SU-DHL-6 (cell line): ENCODE data around the gene ZNF431.

ENCODE experiments used
- H2AFZ ChIP-seq: fragments of 200-600 bp; sonication (generic); 2 replicates; pipeline ENCODE4 v1.6.1; 2014; ENCODE audit warnings: low read depth, mild to moderate bottlenecking, moderate library complexity, mixed read lengths, antibody characterized with exemption, low read length; ENCODE audit not compliant: severe bottlenecking
- H3F3A ChIP-seq: fragments of 200-600 bp; shearing (Covaris generic); 2 replicates; pipeline ENCODE4 v1.6.0; 2016; ENCODE audit warnings: antibody characterized with exemption, mild to moderate bottlenecking; ENCODE audit not compliant: insufficient read depth
- H3K27ac ChIP-seq: fragments of 200-600 bp; sonication (generic); 2 replicates; pipeline ENCODE4 v1.5.1; 2016; ENCODE audit warnings: low read depth, mild to moderate bottlenecking, low read length, moderate library complexity, mixed read lengths
- H3K27me3 ChIP-seq: fragments of 200-600 bp; sonication (generic), shearing (Covaris generic); 2 replicates; pipeline ENCODE4 v1.6.0; 2014; ENCODE audit warnings: mild to moderate bottlenecking, low read length
- H3K36me3 ChIP-seq: fragments of 200-600 bp; sonication (generic); 2 replicates; pipeline ENCODE4 v1.6.1; 2014; ENCODE audit warnings: mild to moderate bottlenecking, low read length, mixed read lengths
- H3K4me2 ChIP-seq: fragments of 300-600, 200-600 bp; shearing (Covaris generic), sonication (generic); 2 replicates; pipeline ENCODE4 v1.6.0; 2014; ENCODE audit warnings: low read length, low read depth, mild to moderate bottlenecking; ENCODE audit not compliant: poor library complexity, severe bottlenecking
- H3K4me3 ChIP-seq: fragments of 200-600 bp; sonication (generic); 2 replicates; pipeline ENCODE4 v1.5.1; 2014; ENCODE audit warnings: antibody characterized with exemption, low read length, mild to moderate bottlenecking, mixed read lengths; ENCODE audit not compliant: insufficient read depth, poor library complexity, severe bottlenecking
- H3K79me2 ChIP-seq: fragments of 200-600 bp; sonication (generic); 2 replicates; pipeline ENCODE4 v1.6.1; 2014; ENCODE audit warnings: mild to moderate bottlenecking, low read length, moderate library complexity; ENCODE audit not compliant: insufficient read depth
- H3K9ac ChIP-seq: fragments of 200-600 bp; sonication (generic); 2 replicates; pipeline ENCODE4 v1.7.0; 2014; ENCODE audit warnings: mild to moderate bottlenecking, low read length
- H3K9me2 ChIP-seq: fragments of 200-600 bp; sonication (generic); replicated peaks from 2 replicates; pipeline ENCODE4 v1.6.1; 2014; ENCODE audit warnings: low read length; ENCODE audit not compliant: insufficient read depth
- H3K9me3 ChIP-seq: fragments of 200-600 bp; sonication (generic); 2 replicates; pipeline ENCODE4 v1.6.1; 2014; ENCODE audit warnings: low read length, mixed read lengths; ENCODE audit not compliant: insufficient read depth
- H4K20me1 ChIP-seq: fragments of 200-600 bp; sonication (generic); 2 replicates; pipeline ENCODE4 v1.6.1; 2014; ENCODE audit warnings: low read depth, mild to moderate bottlenecking, antibody characterized with exemption, low read length, moderate library complexity, mixed read lengths
- EZH2phosphoT487 ChIP-seq: fragments of 200-600 bp; sonication (generic), shearing (Covaris generic); conservative IDR thresholded peaks from 2 replicates; pipeline ENCODE4 v1.6.1; 2018; ENCODE audit warnings: mild to moderate bottlenecking, antibody characterized with exemption, low read length, moderate library complexity, mixed read lengths
- TF ChIP-seq, protein P1 (sequence below): fragments of 200-600 bp; sonication (generic); IDR thresholded peaks from one replicate; pipeline ENCODE4 v1.5.1; 2017; ENCODE audit warnings: antibody characterized with exemption, mild to moderate bottlenecking, low read length, moderate library complexity; ENCODE audit not compliant: insufficient read depth, poor library complexity, severe bottlenecking

Gene ZNF431

DNA sequence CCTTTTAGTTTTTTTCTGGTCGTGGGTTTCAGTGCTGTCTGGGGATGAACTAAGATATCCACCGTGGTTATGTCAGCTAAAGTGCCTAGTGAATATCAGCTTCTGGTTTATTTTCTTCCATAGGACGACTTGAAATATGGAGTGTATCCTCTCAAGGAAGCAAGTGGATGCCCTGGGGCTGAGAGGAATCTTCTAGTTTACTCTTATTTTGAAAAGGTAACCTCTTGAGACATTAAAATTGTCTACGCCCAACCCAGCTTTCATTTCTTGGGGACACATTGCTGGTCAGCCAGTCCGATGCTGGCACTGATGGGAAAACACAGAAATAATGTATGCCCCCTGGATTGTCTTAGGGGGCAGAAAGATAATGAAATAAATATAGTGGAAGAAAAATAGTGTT lies 1.6 kb downstream of the ZNF431 start:
- Histone ChIP-seq H3F3A (no peaks in the 10 kb centered on the region), H3K9ac (no peak overlapping the region), H3K9me2 (no peaks in the 10 kb centered on the region), H3K27ac (no peak overlapping the region), H3K36me3 (peaks cover 52% of the 10 kb centered on the region), H2AFZ (no peak overlapping the region), H4K20me1 (no peaks in the 10 kb centered on the region), H3K79me2 (peaks cover 28% of the 10 kb centered on the region), H3K4me2 (peak overlapping the region; percentile 75), H3K9me3 (peaks cover 32% of the 10 kb centered on the region; the same call in 1 of the 2 replicates), H3K4me3 (peak overlapping the region; percentile 75), H3K27me3 (no peaks in the 10 kb centered on the region)
- TF ChIP-seq, protein P1, sequence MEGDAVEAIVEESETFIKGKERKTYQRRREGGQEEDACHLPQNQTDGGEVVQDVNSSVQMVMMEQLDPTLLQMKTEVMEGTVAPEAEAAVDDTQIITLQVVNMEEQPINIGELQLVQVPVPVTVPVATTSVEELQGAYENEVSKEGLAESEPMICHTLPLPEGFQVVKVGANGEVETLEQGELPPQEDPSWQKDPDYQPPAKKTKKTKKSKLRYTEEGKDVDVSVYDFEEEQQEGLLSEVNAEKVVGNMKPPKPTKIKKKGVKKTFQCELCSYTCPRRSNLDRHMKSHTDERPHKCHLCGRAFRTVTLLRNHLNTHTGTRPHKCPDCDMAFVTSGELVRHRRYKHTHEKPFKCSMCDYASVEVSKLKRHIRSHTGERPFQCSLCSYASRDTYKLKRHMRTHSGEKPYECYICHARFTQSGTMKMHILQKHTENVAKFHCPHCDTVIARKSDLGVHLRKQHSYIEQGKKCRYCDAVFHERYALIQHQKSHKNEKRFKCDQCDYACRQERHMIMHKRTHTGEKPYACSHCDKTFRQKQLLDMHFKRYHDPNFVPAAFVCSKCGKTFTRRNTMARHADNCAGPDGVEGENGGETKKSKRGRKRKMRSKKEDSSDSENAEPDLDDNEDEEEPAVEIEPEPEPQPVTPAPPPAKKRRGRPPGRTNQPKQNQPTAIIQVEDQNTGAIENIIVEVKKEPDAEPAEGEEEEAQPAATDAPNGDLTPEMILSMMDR: no peak
- TF ChIP-seq EZH2phosphoT487: no peak

DNA sequence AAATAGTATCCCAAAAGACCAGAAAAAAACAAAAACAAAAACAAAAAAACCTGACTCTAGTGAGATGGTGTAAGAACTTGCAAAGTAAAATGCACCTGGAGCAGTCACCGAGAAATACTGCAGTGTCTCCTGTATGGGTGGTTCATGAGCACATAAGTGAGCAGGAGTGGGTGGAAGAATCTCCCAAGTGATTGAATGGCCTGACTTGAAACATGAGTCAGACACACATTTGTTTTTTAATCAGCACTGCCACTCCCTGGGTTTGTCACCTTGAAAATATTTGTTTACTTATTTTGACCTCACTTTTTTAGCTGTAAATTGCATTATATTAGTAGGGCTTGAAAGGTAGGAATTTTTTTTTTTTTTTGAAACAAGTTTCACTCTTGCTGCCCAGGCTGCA lies 2.0 kb downstream of the ZNF431 start:
- H3K36me3 ChIP-seq: peaks cover 56% of the 10 kb centered on the region
- H3K9ac ChIP-seq: no peak overlapping the region
- no peak overlapping the region for H3K4me3 ChIP-seq
- no peak overlapping the region for H3K4me2 ChIP-seq
- H3K79me2 ChIP-seq: peaks cover 32% of the 10 kb centered on the region
- H2AFZ ChIP-seq: no peak overlapping the region
- no peak overlapping the region for H3K27ac ChIP-seq
- TF ChIP-seq EZH2phosphoT487: no peak
- TF ChIP-seq, protein P1: no peak
- H3F3A ChIP-seq: no peaks in the 10 kb centered on the region
- no peaks in the 10 kb centered on the region for H3K27me3 ChIP-seq
- H4K20me1 ChIP-seq: no peaks in the 10 kb centered on the region
- H3K9me2 ChIP-seq: no peaks in the 10 kb centered on the region
- peaks cover 35% of the 10 kb centered on the region; the same call in 1 of the 2 replicates for H3K9me3 ChIP-seq

DNA sequence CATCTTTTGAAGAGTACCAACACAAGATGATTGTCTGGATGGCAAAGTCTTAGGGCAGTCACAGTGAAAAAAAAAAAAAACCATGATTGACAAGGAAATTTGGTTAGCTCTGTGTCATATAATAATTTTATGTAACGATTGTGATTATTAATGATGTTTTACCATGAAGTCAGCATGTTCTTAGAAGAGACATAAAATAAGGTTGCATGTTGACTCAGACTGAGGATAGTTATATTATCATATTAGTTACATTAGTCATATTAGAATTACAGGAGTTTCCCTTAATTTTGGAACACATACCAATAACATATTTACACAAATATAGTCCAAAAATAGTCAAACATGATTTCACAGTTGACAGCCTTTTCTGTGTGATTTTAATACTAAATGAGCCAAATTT lies 5.7 kb downstream of the ZNF431 start:
- Histone ChIP-seq H3K27ac (no peak overlapping the region), H3F3A (no peaks in the 10 kb centered on the region), H3K36me3 (peaks cover 80% of the 10 kb centered on the region), H2AFZ (no peak overlapping the region), H3K4me3 (no peak overlapping the region), H3K79me2 (peaks cover 47% of the 10 kb centered on the region), H3K9ac (no peak overlapping the region), H3K4me2 (no peak overlapping the region), H3K9me3 (peaks cover 35% of the 10 kb centered on the region; the same call in 1 of the 2 replicates), H3K27me3 (no peaks in the 10 kb centered on the region), H3K9me2 (no peaks in the 10 kb centered on the region), H4K20me1 (no peaks in the 10 kb centered on the region)
- TF ChIP-seq, protein P1: no peak
- TF ChIP-seq EZH2phosphoT487: no peak

DNA sequence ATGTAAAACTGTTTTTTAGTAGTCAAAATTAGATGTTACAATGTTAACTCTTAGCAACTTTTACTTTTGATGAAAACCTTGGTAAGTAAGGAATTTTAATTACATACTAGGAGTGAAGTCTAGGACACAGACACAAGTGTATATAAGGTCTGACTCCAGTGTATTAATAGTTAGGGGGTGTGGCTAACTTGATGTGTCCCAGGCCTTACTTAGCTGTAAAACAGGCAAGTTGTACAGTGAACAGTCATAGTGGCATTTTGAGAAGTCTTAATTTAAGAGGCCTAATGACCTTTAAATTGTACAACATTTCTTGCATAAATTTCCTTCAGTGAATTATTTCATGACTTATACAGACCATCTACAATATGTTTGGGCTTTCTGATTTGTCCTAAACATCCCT lies 6.8 kb downstream of the ZNF431 start:
- Histone ChIP-seq H3K9me3 (peaks cover 31% of the 10 kb centered on the region; the same call in 1 of the 2 replicates), H3F3A (no peaks in the 10 kb centered on the region), H4K20me1 (no peaks in the 10 kb centered on the region), H3K4me2 (no peak overlapping the region), H3K79me2 (peaks cover 44% of the 10 kb centered on the region), H3K36me3 (peaks cover 79% of the 10 kb centered on the region), H3K9me2 (no peaks in the 10 kb centered on the region), H3K9ac (no peak overlapping the region), H3K27me3 (no peaks in the 10 kb centered on the region), H3K4me3 (no peak overlapping the region), H3K27ac (no peak overlapping the region), H2AFZ (no peak overlapping the region)
- TF ChIP-seq, protein P1: no peak
- no peak for TF ChIP-seq EZH2phosphoT487
